ENCODE data around the gene CERS2.

The CERS2 gene

GRCh38 chr1:150999926-151000325 is 25.3 kb upstream of the CERS2 start:
- Histone ChIP-seq H3K4me3 (ENCODE audit: low read depth, low read length) (no peak overlapping the region), H4K12ac (ENCODE audit: low read depth, low read length) (no peak overlapping the region), H3K14ac (ENCODE audit: low read length) (no peak overlapping the region), H3K9me3 (ENCODE audit: insufficient read depth, low read depth, low read length) (no peaks in the 10 kb centered on the region), H4K91ac (ENCODE audit: low read depth, low read length) (no peak overlapping the region), H3K27me3 (ENCODE audit: insufficient read depth, low read length) (no peaks in the 10 kb centered on the region), H3K79me2 (ENCODE audit: control insufficient read depth, insufficient read depth, low read length, poor library complexity) (no peaks in the 10 kb centered on the region), H2BK12ac (ENCODE audit: low read length) (no peak overlapping the region), H3K27ac (ENCODE audit: low read depth, low read length) (no peak overlapping the region), H2AFZ (ENCODE audit: insufficient read depth, low read length, poor library complexity) (no peak overlapping the region), H3K4me2 (ENCODE audit: low read length) (no peak overlapping the region), H3K36me3 (ENCODE audit: control insufficient read depth in 1 of 2, insufficient read depth in 2 of 2, low read length in 2 of 2) (peaks cover 2% of the 10 kb centered on the region in 2 experiments), H2AK5ac (ENCODE audit: low read length) (no peak overlapping the region), H4K8ac (ENCODE audit: low read depth, low read length) (no peak overlapping the region), H3K4ac (ENCODE audit: low read depth, low read length) (no peak overlapping the region), H2BK5ac (ENCODE audit: low read depth, low read length, poor library complexity) (no peak overlapping the region), H2BK120ac (ENCODE audit: insufficient read depth, low read length, poor library complexity) (no peak overlapping the region), H3K9ac (ENCODE audit: low read length) (no peak overlapping the region), H3K4me1 (ENCODE audit: control insufficient read depth in 1 of 2, insufficient read depth in 2 of 2, low read length in 2 of 2) (no peaks in the 10 kb centered on the region), H3K18ac (ENCODE audit: low read length) (no peak overlapping the region), H3K79me1 (ENCODE audit: low read length) (no peaks in the 10 kb centered on the region), H3K23ac (ENCODE audit: low read length) (no peak overlapping the region)
- no peak for DNase-seq
- WGBS (ENCODE audit: extremely low coverage, insufficient coverage, insufficient read length): no CpG with 5 or more reads among the region's 2 CpGs

GRCh38 chr1:150999051-150999674 is 24.5 kb upstream of the CERS2 start:
- WGBS (ENCODE audit: extremely low coverage, insufficient coverage, insufficient read length): no CpG with 5 or more reads among the region's 17 CpGs
- no peak overlapping the region for H2BK120ac ChIP-seq (ENCODE audit: insufficient read depth, low read length, poor library complexity)
- no peak overlapping the region for H2BK5ac ChIP-seq (ENCODE audit: low read depth, low read length, poor library complexity)
- no peaks in the 10 kb centered on the region for H3K79me1 ChIP-seq (ENCODE audit: low read length)
- H3K4ac ChIP-seq (ENCODE audit: low read depth, low read length): no peak overlapping the region
- H3K9ac ChIP-seq (ENCODE audit: low read length): no peak overlapping the region
- H3K4me1 ChIP-seq (ENCODE audit: control insufficient read depth in 1 of 2, insufficient read depth in 2 of 2, low read length in 2 of 2): no peaks in the 10 kb centered on the region
- no peak overlapping the region for H3K23ac ChIP-seq (ENCODE audit: low read length)
- H2AFZ ChIP-seq (ENCODE audit: insufficient read depth, low read length, poor library complexity): no peak overlapping the region
- H3K4me2 ChIP-seq (ENCODE audit: low read length): no peak overlapping the region
- no peaks in the 10 kb centered on the region for H3K9me3 ChIP-seq (ENCODE audit: insufficient read depth, low read depth, low read length)
- H4K8ac ChIP-seq (ENCODE audit: low read depth, low read length): no peak overlapping the region
- no peak for DNase-seq
- H4K91ac ChIP-seq (ENCODE audit: low read depth, low read length): no peak overlapping the region
- H3K27ac ChIP-seq (ENCODE audit: low read depth, low read length): no peak overlapping the region
- no peak overlapping the region for H3K14ac ChIP-seq (ENCODE audit: low read length)
- no peak overlapping the region for H4K12ac ChIP-seq (ENCODE audit: low read depth, low read length)
- no peak overlapping the region for H3K18ac ChIP-seq (ENCODE audit: low read length)
- no peaks in the 10 kb centered on the region for H3K79me2 ChIP-seq (ENCODE audit: control insufficient read depth, insufficient read depth, low read length, poor library complexity)
- no peak overlapping the region for H3K4me3 ChIP-seq (ENCODE audit: low read depth, low read length)
- H3K36me3 ChIP-seq (ENCODE audit: control insufficient read depth in 1 of 2, insufficient read depth in 2 of 2, low read length in 2 of 2): peaks cover 2% of the 10 kb centered on the region in 2 experiments
- no peaks in the 10 kb centered on the region for H3K27me3 ChIP-seq (ENCODE audit: insufficient read depth, low read length)
- no peak overlapping the region for H2BK12ac ChIP-seq (ENCODE audit: low read length)
- H2AK5ac ChIP-seq (ENCODE audit: low read length): no peak overlapping the region

DNA sequence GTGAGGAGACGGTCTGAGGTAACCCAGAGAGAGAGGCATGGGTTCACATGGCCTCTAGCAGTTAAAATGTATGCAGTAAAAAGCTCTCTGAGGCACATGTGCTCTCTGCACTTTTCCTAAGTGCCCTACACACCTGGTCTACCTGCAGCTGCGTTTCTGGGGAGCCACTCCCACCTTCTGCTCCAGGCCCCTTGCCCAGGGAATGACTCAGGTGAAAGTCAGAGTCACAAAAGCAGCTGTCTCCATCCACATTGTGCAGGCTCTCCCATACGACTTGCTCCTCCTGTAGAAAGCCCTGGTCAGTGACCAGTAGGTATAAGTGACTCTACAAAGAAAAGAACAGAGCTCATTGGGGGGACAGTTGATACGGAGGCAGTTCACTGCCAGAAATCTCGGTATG is 23.3 kb upstream of the CERS2 start:
- no peak overlapping the region for H3K27ac ChIP-seq (ENCODE audit: low read depth, low read length)
- no CpG with 5 or more reads among the region's 5 CpGs for WGBS (ENCODE audit: extremely low coverage, insufficient coverage, insufficient read length)
- H3K23ac ChIP-seq (ENCODE audit: low read length): no peak overlapping the region
- H4K12ac ChIP-seq (ENCODE audit: low read depth, low read length): no peak overlapping the region
- H3K4me1 ChIP-seq (ENCODE audit: control insufficient read depth in 1 of 2, insufficient read depth in 2 of 2, low read length in 2 of 2): no peaks in the 10 kb centered on the region
- H3K79me2 ChIP-seq (ENCODE audit: control insufficient read depth, insufficient read depth, low read length, poor library complexity): no peaks in the 10 kb centered on the region
- peaks cover 2% of the 10 kb centered on the region in 2 experiments for H3K36me3 ChIP-seq (ENCODE audit: control insufficient read depth in 1 of 2, insufficient read depth in 2 of 2, low read length in 2 of 2)
- H3K18ac ChIP-seq (ENCODE audit: low read length): no peak overlapping the region
- no peaks in the 10 kb centered on the region for H3K79me1 ChIP-seq (ENCODE audit: low read length)
- H4K91ac ChIP-seq (ENCODE audit: low read depth, low read length): no peak overlapping the region
- H2BK5ac ChIP-seq (ENCODE audit: low read depth, low read length, poor library complexity): no peak overlapping the region
- H4K8ac ChIP-seq (ENCODE audit: low read depth, low read length): no peak overlapping the region
- H3K9ac ChIP-seq (ENCODE audit: low read length): no peak overlapping the region
- no peaks in the 10 kb centered on the region for H3K27me3 ChIP-seq (ENCODE audit: insufficient read depth, low read length)
- H2BK120ac ChIP-seq (ENCODE audit: insufficient read depth, low read length, poor library complexity): no peak overlapping the region
- H3K14ac ChIP-seq (ENCODE audit: low read length): no peak overlapping the region
- no peak overlapping the region for H3K4me2 ChIP-seq (ENCODE audit: low read length)
- H2BK12ac ChIP-seq (ENCODE audit: low read length): no peak overlapping the region
- DNase-seq: no peak
- H3K4me3 ChIP-seq (ENCODE audit: low read depth, low read length): no peak overlapping the region
- no peak overlapping the region for H2AFZ ChIP-seq (ENCODE audit: insufficient read depth, low read length, poor library complexity)
- no peaks in the 10 kb centered on the region for H3K9me3 ChIP-seq (ENCODE audit: insufficient read depth, low read depth, low read length)
- no peak overlapping the region for H3K4ac ChIP-seq (ENCODE audit: low read depth, low read length)
- H2AK5ac ChIP-seq (ENCODE audit: low read length): no peak overlapping the region

DNA sequence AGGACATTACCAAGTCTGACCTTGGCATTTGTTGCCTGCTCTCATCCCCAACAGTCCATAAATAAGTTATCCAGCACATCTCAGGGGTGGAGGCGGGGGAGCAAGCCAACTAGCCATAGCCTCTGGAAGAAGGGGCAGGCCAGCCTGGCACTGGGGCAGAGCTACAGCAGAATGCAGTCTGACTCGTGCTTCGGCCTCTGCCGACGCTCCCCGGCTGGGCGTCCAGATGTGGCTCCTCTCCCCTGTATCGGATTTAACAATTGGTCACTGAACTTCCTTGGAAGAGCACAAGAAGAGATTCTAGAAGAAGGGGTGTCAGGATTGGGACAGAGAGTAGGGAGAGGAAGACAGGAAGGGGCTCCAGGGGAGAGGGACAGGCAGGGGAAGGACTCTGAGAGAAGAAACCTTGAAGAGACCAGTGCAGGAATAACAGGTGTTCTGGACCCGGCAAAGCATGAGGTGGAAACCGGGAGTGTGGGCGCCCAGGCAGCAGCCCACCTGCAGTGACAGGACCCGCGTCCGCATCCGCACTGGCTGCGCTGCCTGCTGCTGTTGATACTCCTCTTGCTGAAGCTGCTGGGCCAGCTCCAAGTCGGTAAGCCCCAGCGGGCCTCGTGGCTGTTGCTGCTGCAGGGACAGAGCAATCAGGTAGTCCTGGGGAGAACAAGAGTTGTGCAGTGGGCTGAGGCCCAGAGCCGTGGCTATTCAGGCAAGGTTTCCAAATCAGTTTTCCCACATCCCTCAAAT is 22.7 kb upstream of the CERS2 start:
- H2BK5ac ChIP-seq (ENCODE audit: low read depth, low read length, poor library complexity): no peak overlapping the region
- DNase-seq: no peak
- no peaks in the 10 kb centered on the region for H3K79me1 ChIP-seq (ENCODE audit: low read length)
- H3K9me3 ChIP-seq (ENCODE audit: insufficient read depth, low read depth, low read length): no peaks in the 10 kb centered on the region
- H2BK12ac ChIP-seq (ENCODE audit: low read length): no peak overlapping the region
- no peak overlapping the region for H2AK5ac ChIP-seq (ENCODE audit: low read length)
- no peak overlapping the region for H3K4ac ChIP-seq (ENCODE audit: low read depth, low read length)
- no peak overlapping the region for H3K4me3 ChIP-seq (ENCODE audit: low read depth, low read length)
- H4K8ac ChIP-seq (ENCODE audit: low read depth, low read length): no peak overlapping the region
- H2AFZ ChIP-seq (ENCODE audit: insufficient read depth, low read length, poor library complexity): no peak overlapping the region
- WGBS (ENCODE audit: extremely low coverage, insufficient coverage, insufficient read length): no CpG with 5 or more reads among the region's 20 CpGs
- no peak overlapping the region for H2BK120ac ChIP-seq (ENCODE audit: insufficient read depth, low read length, poor library complexity)
- no peak overlapping the region for H3K9ac ChIP-seq (ENCODE audit: low read length)
- no peaks in the 10 kb centered on the region for H3K79me2 ChIP-seq (ENCODE audit: control insufficient read depth, insufficient read depth, low read length, poor library complexity)
- H3K14ac ChIP-seq (ENCODE audit: low read length): no peak overlapping the region
- H4K91ac ChIP-seq (ENCODE audit: low read depth, low read length): no peak overlapping the region
- no peaks in the 10 kb centered on the region for H3K27me3 ChIP-seq (ENCODE audit: insufficient read depth, low read length)
- H3K36me3 ChIP-seq (ENCODE audit: control insufficient read depth in 1 of 2, insufficient read depth in 2 of 2, low read length in 2 of 2): peaks cover 2% of the 10 kb centered on the region in 2 experiments
- H3K23ac ChIP-seq (ENCODE audit: low read length): no peak overlapping the region
- H3K4me1 ChIP-seq (ENCODE audit: control insufficient read depth in 1 of 2, insufficient read depth in 2 of 2, low read length in 2 of 2): no peaks in the 10 kb centered on the region
- H3K4me2 ChIP-seq (ENCODE audit: low read length): no peak overlapping the region
- no peak overlapping the region for H3K18ac ChIP-seq (ENCODE audit: low read length)
- H3K27ac ChIP-seq (ENCODE audit: low read depth, low read length): no peak overlapping the region
- H4K12ac ChIP-seq (ENCODE audit: low read depth, low read length): no peak overlapping the region
